Inferior parietal cortex (tissue), 1 donor: ENCODE measurements around the gene COX19.

ENCODE experiments used
- DNase-seq: peaks from one replicate; pipeline ENCODE4 v3.0.0-alpha.2; 2016; ENCODE audit errors: extremely low spot score

COX19 gene

GRCh38 chr7:992709-993607 lies 17.6 kb upstream of the COX19 start:
- DNase-seq: peak; percentile 93

GRCh38 chr7:991729-992656 lies 16.6 kb upstream of the COX19 start:
- no peak for DNase-seq

- no peak for DNase-seq
Measured at GRCh38 chr7:990933-991728, 15.8 kb upstream of the COX19 start.

GRCh38 chr7:990352-990932 lies 15.1 kb upstream of the COX19 start:
- no peak for DNase-seq

GRCh38 chr7:988963-989529 lies 13.7 kb upstream of the COX19 start:
- no peak for DNase-seq

GRCh38 chr7:988426-988911 lies 13.1 kb upstream of the COX19 start:
- no peak for DNase-seq

GRCh38 chr7:987909-988308 lies 12.6 kb upstream of the COX19 start:
- no peak for DNase-seq

GRCh38 chr7:986766-987751 lies 11.7 kb upstream of the COX19 start:
- DNase-seq: no peak

GRCh38 chr7:985915-986741 lies 10.8 kb upstream of the COX19 start:
- no peak for DNase-seq

GRCh38 chr7:985127-985416 lies 9.7 kb upstream of the COX19 start:
- no peak for DNase-seq

GRCh38 chr7:984361-985126 lies 9.2 kb upstream of the COX19 start:
- no peak for DNase-seq

GRCh38 chr7:983616-984071 lies 8.3 kb upstream of the COX19 start:
- DNase-seq: no peak

- DNase-seq: no peak
Measured at GRCh38 chr7:983004-983615, 7.8 kb upstream of the COX19 start, which contains the start of gene CYP2W1. CYP2W1 (plus strand) TSS chr7:983181; CDS start chr7:983212, 31 bp downstream.

GRCh38 chr7:982511-983003 lies 7.2 kb upstream of the COX19 start:
- DNase-seq: no peak

- DNase-seq: no peak
Measured at GRCh38 chr7:981793-982510, 6.6 kb upstream of the COX19 start.

- no peak for DNase-seq
Measured at GRCh38 chr7:979886-980571, 4.7 kb upstream of the COX19 start.
